Measurements from ENCODE around the gene GSK3B.
"Not testable (repeated sequence)": the region's sequence is repeated elsewhere in the genome, so short reads cannot be mapped to it uniquely, and the experiment has no call there.

Gene GSK3B

DNA sequence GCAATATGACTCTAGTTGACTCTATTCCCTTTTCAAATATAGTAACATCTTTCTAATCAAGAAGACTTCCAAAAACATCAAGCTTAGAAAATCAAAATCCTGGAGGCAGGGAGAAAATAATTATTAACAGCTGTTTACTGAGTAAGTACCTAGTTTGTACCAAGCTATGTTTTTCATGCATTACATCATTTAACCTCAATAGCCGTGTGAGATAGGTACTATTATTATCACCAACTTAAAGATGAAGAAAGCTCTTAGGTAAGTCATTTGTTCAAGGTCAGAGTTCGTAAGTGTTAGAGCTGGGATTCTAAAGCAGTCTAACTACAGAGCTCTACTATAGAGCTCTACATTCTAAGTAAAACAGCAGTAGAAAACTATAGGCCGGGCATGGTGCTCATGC is 41.6 kb downstream of the GSK3B start:
- no peak for DNase-seq

GRCh38 chr3:120052225-120052624 is 42.0 kb downstream of the GSK3B start:
- peak in 1 of 2 experiments; percentile 47 for DNase-seq

GRCh38 chr3:120051570-120051969 is 42.7 kb downstream of the GSK3B start:
- DNase-seq: not testable (repeated sequence)

DNA sequence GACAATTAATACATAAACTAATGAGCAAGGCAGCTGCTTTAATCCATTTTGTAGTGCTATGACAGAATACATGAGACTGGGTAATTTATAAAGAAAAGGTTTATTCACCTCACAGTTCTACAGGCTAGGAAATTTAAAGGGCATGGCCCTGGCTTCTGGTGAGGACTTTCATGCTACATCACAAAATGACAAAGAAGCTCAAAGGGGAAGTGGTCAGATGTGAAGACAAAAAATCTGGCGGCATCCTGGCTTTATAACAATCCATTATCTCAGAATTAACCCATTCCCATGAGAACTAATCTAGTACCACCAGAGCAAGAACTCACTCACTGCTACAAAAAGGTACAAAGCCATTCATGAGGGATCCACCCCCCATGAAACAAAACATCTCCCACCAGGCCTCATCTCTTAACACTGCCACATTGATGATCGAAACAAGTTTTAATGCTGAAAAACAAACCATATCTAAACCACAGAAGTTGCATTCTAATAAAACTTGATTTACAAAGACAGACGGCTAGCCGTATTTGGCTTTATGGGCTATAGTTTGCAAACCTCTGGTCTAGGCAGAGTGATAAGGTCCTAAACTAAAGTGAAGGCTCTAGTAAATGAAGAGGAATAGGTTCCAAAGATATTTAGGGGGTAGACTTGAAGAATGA is 44.2 kb downstream of the GSK3B start:
- no peak for DNase-seq

GRCh38 chr3:120049072-120049471 is 45.2 kb downstream of the GSK3B start:
- no peak for DNase-seq

- no peak for DNase-seq
Measured at GRCh38 chr3:120048355-120049041, 45.7 kb downstream of the GSK3B start.

DNA sequence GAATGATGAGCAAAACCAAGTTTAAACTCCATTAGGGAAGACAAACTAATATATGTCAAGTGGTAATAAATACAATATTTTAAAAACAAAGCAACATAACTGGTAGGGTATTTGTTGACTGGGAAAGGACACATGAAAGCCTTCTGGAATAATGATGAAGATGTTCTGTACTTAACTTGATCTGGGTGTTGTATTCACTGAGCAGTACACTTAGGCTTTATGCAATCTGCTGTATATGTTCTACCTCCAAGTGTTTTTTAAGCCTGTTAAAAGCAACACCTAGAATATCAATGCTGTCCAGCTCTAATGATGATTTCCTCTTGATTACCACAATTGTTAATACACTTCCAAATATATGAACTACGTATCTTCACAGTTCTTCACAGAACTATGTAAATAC is 46.6 kb downstream of the GSK3B start:
- no peak for DNase-seq

DNA sequence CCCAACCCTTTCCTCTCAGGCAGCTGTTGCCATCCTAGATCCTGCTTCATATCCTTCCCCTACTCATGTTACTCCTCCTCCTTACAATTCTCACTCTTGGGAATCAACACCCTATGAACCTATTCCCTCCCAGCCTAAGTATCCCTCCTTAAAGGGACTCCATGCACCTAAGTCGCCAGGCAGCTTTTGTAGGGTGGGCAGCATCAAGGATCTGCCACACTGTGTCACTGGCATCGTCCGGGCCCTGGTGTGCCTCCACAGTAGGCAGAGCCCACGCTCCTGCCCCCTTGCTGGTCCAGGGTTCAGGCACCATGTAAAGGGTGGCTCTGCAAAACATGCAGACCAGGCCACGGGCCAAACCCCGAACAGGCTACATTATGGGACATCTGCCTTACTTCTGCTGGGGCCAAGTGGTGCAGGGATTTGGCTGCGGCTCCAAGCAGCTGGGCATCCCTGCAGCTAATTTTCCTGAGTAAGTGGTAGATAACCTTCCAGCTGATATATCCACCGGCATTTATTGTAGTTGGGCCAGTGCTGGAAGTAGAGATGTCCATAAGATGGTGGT is 53.4 kb downstream of the GSK3B start:
- no peak for DNase-seq

DNA sequence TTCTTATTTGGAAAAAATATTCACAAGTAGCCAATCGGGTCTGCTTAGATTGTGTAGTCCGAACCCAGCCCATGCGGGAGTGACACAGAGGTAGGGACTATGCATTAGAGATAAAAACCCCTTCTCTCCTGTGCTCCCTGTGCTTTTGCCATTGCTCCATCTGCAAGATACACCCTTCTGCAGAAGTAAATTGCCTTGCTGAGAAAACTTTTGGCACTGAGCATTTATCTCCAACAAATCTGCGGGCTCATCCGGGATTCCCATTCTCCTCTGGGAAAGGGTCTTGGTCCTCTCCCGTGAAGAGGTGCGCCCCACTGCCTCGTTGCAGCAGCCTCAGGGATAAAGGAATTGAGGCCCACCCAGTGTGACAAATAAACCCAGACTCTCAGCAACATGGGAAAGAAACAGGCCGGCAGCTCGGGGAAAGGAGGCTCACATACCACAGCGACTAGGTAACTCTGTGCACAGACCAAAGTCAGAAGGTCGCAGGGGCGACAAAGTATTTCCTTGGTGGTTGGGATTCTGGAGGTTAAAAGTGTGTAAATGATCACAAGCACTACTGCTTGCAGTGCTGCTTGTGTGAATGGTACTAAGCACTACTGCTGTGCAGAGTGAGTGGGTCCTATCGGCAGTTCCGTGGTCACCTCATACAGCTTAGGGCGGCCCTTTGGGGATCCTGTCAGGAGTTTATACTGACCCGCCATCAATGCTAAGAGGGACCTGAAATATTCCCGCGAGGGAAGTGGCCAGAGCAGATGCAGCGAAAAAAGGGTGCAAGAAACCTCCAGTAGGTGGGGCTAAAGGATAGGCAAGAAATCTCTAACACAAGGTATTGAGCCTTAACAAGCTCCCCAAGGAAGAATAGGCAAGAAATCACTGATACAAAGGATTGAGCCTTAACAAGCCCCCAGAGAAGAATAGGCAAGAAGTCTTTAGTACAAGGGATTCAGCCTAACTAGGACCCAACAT is 54.3 kb downstream of the GSK3B start:
- no peak for DNase-seq

DNA sequence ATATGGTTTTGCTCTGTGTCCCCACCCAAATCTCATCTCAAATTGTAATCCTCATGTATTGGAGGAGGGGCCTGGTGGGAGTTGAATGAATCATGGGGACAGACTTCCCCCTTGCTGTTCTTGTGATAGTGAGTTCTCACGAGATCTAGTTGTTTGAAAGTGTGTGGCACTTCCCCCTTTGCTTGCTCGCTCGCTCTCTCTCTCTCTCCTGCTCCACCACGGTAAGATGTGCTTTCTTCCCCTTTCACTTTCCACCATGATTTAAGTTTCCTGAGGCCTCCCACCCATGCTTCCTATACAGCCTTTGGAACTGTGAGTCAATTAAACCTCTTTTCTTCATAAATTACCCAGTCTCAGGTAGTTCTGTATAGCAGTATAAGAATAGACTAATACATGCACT is 60.7 kb downstream of the GSK3B start:
- DNase-seq: no peak

- no peak for DNase-seq
Measured at GRCh38 chr3:120031561-120031960, 62.7 kb downstream of the GSK3B start.

- DNase-seq: no peak
Measured at GRCh38 chr3:120029749-120030148, 64.5 kb downstream of the GSK3B start.

- no peak for DNase-seq
Measured at GRCh38 chr3:120028271-120029047, 65.8 kb downstream of the GSK3B start.

- DNase-seq: no peak
Measured at GRCh38 chr3:120027226-120027625, 67.0 kb downstream of the GSK3B start.

GRCh38 chr3:120025520-120025919 is 68.7 kb downstream of the GSK3B start:
- no peak for DNase-seq

DNA sequence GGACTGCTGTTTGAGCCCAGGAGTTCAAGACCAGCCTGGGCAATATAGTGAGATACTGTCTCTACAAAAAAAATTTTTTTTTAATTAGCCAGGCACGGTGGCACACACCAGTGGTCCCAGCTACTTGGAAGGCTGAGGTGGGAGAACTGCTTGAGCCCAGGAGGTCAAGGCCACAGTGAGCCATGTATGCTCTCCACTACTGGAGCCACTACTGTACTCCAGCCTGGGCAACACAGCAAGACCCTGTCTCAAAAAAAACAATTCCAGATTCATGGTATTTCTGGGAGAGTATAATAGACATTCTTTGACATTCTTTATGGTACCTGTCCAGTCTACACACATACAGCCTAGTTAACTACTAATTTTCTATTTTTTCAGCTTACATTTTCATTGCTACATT is 70.1 kb downstream of the GSK3B start:
- no peak for DNase-seq

GRCh38 chr3:120022729-120023128 is 71.5 kb downstream of the GSK3B start:
- DNase-seq: no peak

GRCh38 chr3:120021523-120021922 is 72.7 kb downstream of the GSK3B start:
- no peak for DNase-seq

- DNase-seq: no peak
Measured at GRCh38 chr3:120018299-120018698, 75.9 kb downstream of the GSK3B start.

DNA sequence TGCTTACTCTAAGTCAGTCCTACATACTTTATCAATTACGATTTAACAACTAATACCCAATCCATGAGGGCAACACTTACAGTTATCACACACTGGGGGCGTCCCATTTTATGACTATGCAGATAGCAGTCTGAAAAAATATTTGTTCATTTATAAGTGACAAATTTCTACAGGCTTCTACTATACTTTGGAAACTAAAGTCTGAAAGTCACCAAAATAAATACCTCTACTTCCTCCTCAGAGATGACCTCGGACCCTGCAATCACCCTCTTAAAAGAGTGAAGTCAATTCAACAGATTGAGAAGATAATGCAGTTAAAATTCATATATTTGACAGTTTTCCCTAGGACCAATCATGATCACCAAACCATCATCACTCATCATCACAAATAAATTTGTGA is 76.6 kb downstream of the GSK3B start:
- no peak for DNase-seq

- DNase-seq: peak in 1 of 2 experiments; percentile 7
Measured at GRCh38 chr3:120013481-120013880, 80.8 kb downstream of the GSK3B start.

- not testable (repeated sequence) for DNase-seq
Measured at GRCh38 chr3:120005741-120006140, 88.5 kb downstream of the GSK3B start.
